ENCODE data around the gene TASOR.
A peak's percentile ranks its signal among the peaks of the same experiment; 100 is the strongest.

TASOR gene

DNA sequence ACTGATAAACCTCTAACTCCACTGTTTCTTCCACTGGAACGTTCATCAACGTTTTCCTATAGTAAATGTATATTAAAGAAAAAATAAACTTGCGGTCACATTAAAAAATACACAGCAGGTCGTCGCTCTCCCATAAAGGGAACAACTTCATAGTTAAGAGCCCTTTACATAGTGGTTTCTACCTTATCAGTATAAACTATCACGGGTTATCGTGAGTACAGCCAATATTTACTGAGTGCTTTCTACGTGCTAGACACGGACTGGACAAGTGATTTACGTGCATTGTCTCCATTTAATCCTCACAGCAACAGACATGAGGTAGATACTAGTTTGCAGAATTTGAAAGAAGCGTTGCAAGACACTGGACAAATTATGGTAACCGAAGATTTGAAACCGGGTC is 964 bp upstream of the TASOR start:
- DNase-seq, result no peak

GRCh38 chr3:56682462-56683121 is 473 bp downstream of the TASOR start:
- DNase-seq, result no peak

- DNase-seq, result peak; percentile 4
Measured at GRCh38 chr3:56681984-56682461, 1.0 kb downstream of the TASOR start.

DNA sequence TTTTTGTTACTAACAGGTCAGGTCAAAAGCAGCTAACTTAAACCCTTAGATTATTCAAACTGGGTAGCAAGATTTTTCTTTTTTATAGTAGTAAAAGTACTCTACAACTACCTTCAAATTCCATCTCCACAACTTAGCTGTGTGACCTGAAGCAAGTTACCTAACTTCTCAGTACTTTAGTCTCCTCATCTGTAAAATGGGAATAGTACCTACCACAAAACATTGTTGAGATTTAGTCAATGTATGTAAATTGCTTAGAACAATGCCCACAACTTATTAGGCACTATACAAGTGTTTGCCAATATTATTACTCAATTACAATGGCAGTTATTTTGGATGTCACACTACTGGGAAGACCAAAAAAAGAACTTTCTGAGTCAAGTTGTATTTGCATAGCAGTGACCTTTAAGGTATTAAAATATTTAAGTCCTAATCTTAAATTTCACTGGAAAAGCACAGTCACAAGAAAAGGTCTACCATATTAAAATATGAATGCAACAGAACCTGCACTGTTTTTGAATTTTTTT is 2.9 kb downstream of the TASOR start:
- DNase-seq, result no peak

- no peak for DNase-seq
Measured at GRCh38 chr3:56677286-56677685, 5.8 kb downstream of the TASOR start.

GRCh38 chr3:56673781-56674457 is 9.1 kb downstream of the TASOR start:
- no peak for DNase-seq

GRCh38 chr3:56667973-56668579 is 15.0 kb downstream of the TASOR start:
- DNase-seq, result no peak

GRCh38 chr3:56664823-56665222 is 18.2 kb downstream of the TASOR start:
- DNase-seq, result no peak

DNA sequence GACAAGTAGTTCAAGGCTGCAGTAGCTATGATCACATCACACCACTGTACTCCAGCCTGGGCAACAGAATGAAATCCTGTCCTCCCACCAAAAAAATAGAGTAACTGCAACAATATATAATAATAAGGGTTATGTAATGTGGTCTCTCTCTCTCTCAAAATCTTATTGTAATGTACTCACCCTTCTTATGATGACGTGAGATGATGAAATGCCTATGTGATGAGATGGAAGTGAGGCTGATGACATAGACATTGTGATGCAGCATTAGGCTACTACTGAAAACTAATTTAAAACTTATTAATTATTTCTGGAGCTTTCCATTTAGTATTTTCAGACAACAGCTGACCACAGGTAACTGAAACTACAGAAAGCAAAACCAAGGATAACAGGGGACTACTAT is 27.4 kb downstream of the TASOR start:
- DNase-seq, result no peak

GRCh38 chr3:56654460-56654859 is 28.6 kb downstream of the TASOR start:
- no peak for DNase-seq

DNA sequence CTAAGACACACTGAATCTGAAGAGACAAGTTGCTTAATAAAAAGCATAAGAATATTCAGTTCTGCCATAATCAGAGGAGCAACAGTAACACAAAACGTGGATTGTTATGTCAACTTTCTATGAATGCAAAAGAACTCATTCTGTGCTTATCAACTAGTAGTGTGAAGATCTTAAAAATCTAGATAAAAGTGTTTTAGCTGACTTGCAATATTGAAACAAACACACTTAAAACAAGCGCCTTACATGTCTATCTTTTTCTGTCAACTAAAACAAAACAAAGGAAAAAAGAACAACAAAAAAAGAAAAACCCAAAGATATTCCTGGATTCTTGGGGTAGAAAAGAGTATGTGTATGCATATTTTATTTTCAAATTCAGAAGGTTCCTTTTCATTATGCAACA is 37.7 kb downstream of the TASOR start:
- DNase-seq, result no peak

GRCh38 chr3:56633602-56634535 is 49.2 kb downstream of the TASOR start:
- DNase-seq, result no peak

All from NCI-H1694 treated with DMSO at 0.1 percent for 48 hours (cell line).